GM18858 (cell line): Measurements from ENCODE around the gene AGAP2.

ENCODE experiments used
- ATAC-seq: cut with Tn5 transposase; IDR thresholded peaks from one replicate; pipeline ENCODE4 v1.9.1; 2021; ENCODE audit not compliant: unreplicated experiment

Gene AGAP2

DNA sequence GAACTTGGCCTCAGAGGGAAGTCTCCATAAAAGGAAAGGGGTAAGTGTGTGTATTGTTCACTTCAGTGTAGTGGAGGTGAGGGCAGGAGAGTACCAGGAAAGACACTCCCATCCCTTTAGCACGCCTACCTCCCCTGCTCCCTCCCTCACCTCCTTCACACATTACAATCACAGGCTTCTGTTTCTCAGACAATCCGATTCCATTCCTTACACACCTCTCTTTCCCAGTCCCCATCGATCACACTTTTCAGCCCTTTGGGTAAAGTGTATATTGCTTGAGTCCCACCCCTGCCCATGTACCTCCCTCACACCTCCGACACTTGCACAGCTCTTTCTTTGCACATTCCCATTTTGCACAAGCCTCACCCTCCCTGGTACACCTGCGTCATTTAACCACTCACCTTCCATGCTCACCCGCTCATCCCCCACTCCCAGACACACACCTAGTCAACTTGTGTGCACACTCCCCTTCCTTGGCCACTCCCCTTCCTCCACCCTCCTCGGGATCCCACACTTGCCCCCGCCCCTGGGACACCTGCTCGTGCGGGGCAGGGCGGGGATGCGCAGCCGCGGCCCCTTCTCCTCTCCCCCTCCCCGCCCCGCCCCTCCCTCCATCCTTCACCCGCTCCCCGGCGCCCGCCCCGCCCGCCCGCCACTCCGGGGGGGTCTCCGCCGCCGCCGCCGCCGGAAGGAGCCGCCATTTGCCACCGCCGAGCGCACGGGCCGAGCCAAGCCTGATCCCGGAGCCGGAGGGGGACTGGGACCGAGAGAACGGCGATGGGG, 16.1 kb upstream of the AGAP2 start, which contains the start of gene MARCHF9:
TSS of gene MARCHF9 (plus strand) at position 693 of the 783 bp plus-strand sequence. CDS start 426 bp downstream, outside the sequence.
- ATAC-seq = peak; percentile 29

DNA sequence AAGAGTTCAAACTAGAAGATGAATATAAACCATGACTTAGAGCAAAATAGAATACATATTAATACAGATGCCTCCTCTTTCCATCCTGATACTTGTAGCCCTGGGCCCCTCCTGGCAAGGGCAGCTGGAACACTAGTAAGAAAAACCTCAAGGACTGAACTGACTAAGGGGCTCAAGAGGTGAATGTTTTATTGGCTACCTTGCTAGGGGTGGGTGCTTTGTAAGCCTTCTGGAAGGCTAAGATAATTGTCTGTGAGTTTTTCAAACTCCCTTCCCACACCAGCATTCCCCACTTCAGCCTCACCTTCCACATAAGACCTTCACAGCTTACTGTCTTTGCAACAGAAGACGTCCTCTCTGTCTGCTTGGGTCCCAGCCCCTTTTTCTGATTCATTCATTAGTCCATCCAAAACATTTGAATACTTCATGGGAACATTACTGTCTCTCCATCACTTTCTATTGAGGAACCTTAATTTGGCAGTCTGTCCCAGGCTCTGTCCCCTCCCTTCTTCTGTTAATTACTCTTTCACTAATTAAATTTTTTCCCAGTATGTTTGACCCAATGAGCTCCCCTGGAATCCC, 15.3 kb upstream of the AGAP2 start:
- ATAC-seq = no peak

DNA sequence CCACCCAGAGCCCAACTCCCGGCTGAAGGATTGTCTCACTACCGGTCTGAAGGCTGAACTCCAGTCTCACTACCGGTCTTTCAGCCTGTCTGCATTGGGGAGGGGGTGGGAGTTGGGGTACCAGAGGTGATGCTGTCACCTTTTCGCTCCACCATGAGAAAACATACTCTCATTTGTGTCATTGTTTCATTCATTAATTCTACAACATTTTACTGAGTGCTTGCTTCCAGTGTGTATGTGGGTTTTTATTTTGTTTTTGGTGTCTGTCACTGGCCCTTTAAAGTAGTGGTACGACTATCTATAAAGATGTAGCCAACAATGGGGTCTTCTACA, 14.1 kb upstream of the AGAP2 start:
- no peak for ATAC-seq

DNA sequence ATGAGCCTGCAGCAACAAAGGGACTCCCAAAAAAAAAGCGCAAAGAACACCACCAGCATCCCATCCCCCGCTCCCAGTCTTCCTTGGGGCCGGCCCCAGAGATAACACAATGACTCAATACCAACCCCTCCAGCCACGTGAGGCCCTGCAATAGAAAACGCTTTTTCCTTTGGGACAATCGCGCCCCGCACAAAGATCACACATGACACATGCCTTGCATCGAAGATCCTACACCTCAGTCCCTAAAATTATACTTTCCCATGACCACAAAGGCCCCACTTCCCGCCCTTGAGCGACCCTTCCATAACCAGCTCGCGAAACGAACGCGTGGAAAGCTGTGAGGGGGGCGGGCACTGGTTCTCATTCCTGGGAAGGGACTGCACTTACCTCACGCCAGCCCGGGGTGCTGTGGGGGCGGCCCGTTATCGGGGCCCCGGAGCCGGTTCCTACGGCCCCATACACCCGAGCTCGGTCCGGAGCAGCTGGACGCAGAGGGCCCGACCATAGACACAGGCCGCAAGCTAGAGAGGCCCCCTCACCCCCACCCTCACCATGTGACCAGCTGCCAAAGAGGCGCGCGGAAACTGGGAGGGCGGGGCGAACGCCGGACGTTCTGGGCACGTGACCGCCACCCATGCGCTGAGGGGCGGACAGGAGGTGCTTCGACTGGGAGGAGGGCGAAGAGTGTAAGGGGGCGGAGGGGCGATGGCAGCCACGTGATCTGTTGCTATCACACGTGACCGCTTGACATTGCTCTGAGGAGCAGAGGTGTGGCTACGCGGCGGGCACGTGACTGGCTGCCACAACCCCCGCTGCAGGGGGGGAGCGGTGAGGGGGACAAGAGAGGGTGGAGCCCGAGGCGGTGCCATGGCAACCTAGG, 13.5 kb upstream of the AGAP2 start, which contains the start of gene CDK4:
TSS of gene CDK4 (minus strand) at position 523 of the 880 bp plus-strand sequence. CDS start 593 bp downstream, outside the sequence.
- ATAC-seq = peak; percentile 52

DNA sequence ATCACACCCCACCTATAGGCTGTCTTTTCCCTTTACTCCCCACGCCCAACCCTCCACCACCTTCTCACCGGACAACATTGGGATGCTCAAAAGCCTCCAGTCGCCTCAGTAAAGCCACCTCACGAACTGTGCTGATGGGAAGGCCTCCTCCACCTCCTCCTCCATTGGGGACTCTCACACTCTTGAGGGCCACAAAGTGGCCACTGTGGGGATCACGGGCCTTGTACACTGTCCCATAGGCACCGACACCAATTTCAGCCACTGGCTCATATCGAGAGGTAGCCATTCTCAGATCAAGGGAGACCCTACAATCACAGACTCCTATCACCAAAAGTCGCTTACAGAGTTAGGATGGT, 12.9 kb upstream of the AGAP2 start:
- ATAC-seq = no peak

DNA sequence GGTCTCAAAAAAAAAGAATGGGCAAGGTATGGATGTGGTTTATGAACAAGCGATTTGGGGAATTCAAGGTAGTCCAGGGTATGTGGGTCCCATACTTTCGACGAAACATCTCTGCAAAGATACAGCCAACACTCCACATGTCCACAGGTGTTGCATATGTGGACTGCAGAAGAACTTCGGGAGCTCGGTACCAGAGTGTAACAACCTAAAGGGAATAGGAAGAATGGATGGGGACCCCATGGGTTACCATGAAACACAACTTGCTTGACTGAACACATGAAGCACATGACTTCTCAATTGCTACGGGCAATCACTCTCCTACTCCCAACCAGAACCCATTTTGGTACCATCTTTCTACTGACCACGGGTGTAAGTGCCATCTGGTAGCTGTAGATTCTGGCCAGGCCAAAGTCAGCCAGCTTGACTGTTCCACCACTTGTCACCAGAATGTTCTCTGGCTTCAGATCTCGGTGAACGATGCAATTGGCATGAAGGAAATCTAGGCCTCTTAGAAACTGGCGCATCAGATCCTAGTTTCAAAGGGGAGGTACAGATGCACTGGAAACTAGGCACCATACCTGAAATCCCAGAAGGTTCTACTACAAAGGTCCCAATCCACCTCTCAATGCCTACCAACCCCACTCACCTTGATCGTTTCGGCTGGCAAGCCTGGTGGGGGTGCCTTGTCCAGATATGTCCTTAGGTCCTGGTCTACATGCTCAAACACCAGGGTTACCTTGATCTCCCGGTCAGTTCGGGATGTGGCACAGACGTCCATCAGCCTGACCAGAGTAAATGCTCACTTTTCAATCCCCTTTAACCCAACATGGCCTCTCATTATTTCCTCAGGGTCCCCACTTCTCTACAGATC, 12.3 kb upstream of the AGAP2 start:
- ATAC-seq = no peak

DNA sequence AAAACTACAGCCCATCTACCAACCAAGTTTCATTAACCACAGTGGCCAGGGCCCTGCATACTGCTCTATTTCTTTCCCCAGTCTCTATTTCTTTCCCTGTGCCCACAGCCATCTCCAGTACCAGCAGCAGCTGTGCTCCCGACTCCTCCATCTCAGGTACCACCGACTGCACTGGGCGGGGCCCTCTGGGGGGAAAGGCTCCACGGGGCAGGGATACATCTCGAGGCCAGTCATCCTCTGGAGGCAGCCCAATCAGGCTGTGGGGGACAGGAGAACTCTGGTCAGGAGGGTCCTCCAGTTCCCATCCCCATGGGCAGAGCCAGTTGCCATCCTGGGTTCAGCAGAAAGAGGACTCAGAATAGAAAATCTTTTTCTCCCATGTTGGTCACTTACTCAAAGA, 10.5 kb upstream of the AGAP2 start:
- ATAC-seq = no peak

DNA sequence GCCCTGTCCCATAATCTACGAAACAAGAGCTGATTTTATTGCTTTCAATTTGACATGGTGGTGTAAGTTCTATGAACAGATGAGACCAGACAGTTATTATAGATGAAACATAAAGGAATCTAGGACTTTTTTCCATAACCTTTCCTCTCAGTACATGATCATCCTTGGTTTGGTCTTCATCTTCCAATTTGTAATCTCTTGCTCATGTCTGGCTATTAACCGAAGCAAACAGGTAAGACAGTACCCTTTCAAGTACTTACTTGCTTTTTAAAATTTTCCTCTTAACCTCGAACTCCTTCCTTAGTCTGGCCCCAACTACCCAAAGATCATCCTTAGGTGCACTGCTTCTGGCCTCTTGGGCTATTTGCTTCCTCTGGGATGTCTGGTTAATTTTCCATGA, 7.5 kb upstream of the AGAP2 start:
- ATAC-seq = no peak

DNA sequence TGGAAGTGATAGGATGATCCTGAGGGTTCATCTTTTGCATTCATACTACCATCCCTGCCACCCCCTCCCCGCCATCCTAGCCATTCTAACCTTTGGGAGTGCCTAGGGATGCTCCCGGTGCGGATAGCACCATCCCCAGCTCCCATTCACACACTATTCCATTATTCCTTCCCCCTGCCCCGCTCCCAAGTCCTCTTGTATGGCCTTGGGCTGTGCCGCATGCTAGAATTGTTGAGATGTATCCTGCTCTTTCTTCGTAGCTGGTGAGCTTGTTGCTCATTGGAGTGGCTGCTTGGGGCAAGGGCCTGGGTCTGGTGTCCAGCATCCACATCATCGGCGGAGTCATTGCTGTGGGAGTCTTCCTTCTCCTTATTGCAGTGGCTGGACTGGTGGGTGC, 6.9 kb upstream of the AGAP2 start:
- ATAC-seq = no peak

DNA sequence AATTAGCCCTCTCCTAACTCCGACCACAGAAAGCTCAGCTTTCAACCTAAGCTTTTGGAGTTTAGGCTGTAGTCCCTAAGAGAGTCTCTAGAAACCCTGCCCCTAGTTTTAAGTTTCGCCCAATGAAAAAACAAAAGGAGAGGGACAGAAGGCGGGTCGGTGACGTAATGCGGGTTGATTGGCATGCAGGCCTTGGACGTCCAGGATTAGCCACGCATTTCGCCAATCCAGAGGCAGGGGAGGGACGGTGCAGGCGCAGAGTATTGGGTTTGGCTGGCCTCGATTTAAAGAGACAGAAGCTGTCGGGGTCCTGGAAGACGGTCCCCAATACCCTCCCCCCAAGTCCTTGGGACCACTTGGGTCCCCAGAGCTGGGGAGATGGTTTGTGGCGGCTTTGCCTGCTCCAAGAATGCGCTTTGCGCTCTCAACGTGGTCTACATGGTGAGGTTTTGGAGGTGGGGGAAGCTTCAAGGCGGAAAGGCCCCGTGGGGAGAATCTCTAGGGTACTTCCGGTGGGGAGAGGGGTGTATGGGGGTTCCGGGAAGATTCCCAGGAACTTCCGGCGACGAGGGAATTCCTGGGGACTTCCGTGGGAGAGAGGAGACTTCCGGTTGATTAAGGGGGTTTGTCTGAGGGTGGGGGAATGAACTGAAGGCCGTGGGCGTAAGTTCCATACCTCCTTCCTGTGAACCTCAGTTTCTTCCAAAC, 6.4 kb upstream of the AGAP2 start, which contains the start of gene TSPAN31:
TSS of gene TSPAN31 (plus strand) at position 263 of the 708 bp plus-strand sequence. CDS start at position 379, 116 bp downstream.
- peak; percentile 60 for ATAC-seq

DNA sequence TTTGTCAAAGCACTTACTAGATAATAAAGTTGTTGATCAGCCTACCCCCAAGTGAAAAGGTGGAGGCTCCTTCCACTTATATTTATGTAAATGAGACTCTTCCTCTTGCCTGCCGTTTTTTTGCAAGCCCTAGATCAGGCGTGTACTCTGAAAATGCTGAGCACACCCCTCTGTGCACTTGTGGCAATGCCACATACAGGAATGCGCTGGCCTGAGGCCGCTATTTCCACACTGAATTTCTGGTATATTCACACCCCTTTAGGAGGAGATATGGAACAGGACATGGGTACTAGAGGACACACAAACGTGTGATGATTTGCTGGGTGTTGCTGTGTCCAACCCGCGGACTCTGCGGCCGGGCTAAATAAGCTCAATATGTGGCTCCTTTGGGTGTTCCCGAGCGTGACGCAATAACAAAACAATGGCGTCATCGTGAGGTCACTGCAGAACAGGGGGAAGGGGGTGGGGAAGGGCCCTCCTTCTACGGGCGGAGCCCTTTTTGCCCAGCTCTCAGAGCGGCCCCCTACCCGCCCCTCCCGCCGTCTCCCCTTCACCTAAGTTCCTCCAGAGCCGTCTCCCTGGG, 5.7 kb upstream of the AGAP2 start:
- peak; percentile 5 for ATAC-seq

DNA sequence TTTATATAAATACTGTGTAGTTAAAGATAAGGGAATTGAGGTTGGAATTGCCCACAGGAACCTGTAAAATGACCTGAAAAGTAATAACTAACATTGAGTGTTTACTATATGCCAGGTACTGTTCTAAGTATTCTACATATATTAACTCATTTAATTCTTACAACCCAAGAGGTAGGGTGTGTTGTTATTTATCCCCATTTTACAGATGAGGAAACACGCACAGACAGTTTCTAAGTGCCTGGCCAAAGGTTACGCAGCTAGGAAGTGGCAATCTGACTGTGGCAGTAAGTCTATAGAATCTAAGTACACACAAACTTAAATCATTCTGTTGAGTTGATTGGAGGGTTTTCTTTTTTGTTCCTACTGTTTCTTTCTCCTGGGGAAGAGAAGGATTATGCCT, 5.2 kb upstream of the AGAP2 start:
- no peak for ATAC-seq

DNA sequence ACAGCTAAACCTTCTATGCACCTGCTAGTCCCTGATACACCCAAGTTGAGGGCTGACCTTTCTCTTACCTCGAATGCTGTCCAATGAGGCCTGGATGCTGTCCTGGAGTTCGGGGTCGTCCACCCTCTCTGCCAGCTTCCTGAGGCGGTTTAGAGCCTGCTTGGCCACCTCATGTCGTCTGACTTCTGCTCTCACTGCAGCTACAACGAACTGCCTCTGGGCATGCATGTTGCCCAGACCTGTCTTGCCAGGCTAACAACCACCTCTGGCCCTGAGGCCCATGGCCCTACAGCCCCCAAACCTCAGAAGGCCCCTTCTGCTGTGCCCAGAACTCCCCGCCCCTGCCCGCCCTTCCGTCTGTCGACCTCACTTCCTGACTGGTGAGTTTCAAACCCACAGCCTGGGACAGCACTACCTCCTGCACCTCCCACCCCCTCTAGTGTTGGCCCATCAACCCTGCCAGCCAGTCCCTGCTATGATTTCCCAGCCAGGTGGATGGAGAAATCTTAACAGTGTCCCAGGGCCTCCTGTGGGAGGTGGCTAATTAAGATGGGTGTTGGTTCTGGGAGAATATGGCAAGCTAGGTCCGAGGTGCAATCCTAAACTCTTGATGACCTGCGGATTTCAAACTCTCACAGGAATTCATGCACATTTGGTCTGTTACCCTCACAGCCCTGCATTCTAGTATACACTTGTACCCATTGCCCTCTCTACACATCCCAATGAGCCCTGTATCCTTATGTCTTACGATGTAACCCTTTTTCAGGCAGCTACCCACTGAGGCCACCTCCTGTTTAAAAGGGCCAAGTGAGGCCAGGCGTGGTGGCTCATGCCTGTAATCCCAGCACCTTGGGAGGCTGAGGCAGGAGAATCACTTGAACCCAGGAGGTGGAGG, 3.5 kb upstream of the AGAP2 start:
- peak; percentile 49 for ATAC-seq

DNA sequence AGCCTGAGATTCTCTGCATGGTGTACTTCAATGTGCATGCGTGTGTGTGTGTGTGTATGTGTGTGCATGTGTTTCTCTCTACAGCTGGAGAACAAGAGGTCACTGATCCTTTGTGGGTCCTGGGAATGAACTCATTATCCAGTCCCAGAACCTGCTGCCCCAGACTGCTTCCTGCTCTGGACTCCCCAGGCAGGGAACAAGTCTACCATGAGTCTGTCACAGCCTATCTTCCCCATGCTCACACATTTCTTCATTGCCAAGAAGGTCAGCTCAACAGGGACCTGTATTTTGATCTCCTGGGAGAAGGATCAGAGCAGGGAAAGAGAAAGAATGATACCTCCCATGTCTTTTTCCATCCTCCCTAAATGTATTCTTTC, 2.9 kb upstream of the AGAP2 start:
- ATAC-seq = no peak

DNA sequence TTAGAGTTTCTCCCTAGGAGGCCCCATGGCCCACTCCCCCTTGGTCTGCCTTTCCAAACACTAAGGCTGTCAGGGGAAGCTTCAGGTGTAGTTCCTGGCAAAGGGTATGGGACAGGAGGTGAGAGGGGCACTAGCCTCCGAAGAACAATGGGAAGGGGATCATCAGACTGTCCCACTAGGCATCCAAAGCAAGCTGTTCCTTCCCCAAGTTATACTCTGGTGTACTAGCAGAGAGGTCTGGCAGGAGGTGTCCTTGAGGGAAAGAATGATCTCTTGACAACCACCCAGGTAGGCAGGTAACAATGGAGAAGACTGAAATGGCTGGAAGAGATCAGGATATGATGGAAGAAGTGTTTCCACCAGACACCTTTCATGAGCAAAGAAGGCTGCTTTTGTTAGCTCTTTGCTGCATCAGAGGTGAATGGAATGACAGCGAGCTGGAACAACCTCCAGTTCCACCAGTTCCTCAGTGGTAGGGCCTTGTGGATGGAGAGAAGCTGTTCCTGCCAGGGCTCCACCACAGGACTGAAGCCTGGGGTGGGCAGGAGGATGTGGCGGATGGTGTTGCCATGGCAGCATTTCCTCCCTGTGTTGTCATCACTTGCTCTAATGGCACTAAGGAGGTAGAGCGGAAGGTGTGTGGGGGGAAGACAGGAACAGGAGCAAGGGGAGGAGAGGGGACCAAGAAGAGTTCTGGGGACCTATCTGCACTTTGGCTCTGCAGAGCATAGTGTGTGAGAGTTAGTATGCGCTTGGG, 2.3 kb upstream of the AGAP2 start:
- peak; percentile 64 for ATAC-seq

DNA sequence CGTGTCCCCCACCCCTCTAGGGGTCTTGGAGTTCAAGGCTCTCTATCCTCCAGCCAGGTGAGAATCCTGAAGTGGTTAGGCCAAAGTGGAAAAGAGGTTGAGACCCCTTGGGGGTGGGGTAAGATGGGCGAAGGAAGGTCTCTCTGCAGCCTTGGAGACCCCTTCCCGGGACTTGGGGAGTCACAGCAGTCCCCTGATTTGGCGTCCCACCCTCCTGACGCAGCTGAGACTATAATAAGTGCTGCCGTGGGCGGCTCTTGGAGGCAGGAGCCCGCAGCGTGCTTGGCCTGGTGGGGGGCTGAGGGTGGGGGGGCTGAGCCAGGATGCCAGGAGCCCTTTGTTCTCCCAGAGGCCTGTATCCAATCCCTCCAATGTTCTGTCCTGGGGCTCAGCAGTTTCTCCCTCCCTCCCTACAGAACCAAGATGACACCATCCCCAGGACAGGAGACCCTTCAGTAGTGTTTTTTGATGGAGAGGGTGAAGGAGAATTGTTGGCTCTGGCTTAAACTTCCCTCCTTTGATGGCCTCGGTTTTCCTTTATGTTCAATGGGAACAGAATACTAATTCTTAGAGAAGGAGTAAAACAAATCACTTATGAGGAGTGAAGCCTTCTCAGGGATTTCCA, 1.5 kb upstream of the AGAP2 start:
- no peak for ATAC-seq

DNA sequence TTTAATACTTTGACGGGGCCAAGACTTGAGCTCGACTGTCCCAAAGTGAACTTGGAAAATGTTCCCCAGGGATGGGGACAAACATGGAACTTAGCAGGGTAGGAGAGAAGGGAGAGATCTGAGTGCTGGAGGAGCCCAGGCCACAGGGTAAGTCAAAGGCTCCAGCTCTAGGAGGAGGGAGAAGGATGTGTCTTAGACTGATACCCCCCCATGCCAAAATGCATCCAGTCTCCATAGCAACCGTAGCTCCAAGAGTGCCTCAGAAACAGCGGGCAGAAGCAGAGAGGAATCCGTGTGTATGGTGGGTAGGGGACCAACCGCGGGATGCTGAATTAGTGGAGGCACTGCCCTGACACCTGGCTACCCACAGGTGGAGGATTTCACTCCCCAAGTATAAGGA, 845 bp upstream of the AGAP2 start:
- no peak for ATAC-seq
